AG09309 (cell line): ENCODE data around the gene AK9.

Experiments
- DNase-seq: peaks from one replicate; pipeline ENCODE4 v3.0.0-alpha.2; 2010; ENCODE audit warnings: low read depth
- H3K4me3 ChIP-seq: 2 replicates; pipeline ENCODE4 v1.5.1; 2011; ENCODE audit warnings: mild to moderate bottlenecking, low read depth, low read length, moderate library complexity; ENCODE audit not compliant: control insufficient read depth
- CTCF ChIP-seq: IDR thresholded peaks from 2 replicates; pipeline ENCODE4 v1.5.1; 2011; ENCODE audit warnings: mild to moderate bottlenecking, low read depth, low read length, inconsistent platforms; ENCODE audit not compliant: insufficient read depth, control insufficient read depth; ENCODE audit errors: missing control alignments

AK9 gene

DNA sequence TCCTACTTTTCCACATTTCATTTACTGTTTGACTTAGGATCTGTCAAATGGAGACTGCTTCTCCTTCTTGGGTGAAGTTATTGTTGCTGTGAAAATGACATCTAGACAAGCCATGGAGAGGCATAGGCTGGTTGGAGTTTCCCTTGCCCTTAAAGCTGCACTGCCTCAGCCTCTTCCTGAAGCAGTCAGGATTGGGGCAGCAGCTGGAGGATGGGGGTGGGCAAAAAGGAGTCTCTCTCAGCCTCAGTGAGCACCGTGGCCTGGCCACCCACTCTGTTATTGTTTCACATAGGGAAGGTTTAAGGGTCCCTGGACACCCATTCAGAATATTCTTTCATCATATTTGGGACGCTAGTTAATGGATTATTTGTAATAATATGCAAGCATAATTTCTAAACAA lies 200.3 kb downstream of the AK9 start:
- no peak for TF ChIP-seq CTCF
- DNase-seq, result no peak
- no peak overlapping the region for H3K4me3 ChIP-seq

DNA sequence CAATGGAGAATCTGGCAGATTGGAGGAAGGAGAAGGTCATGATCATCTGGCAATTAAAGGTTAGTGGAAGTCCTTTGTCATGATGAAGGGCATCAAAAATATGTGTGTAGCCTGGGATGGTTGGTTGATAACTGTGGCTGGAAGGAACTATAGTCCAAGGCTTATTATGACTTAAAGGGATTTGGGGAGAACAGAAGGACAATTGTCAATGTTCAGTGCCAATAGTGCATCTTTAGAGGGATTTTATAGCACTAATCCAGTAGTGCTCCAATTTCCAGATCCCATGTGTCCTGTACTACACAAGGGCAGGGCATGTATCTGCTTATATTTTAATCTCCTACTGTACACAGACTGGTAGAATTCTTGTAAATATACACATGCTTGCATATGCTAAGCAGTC lies 203.0 kb downstream of the AK9 start:
- no peak overlapping the region for H3K4me3 ChIP-seq
- no peak for TF ChIP-seq CTCF
- DNase-seq, result no peak

DNA sequence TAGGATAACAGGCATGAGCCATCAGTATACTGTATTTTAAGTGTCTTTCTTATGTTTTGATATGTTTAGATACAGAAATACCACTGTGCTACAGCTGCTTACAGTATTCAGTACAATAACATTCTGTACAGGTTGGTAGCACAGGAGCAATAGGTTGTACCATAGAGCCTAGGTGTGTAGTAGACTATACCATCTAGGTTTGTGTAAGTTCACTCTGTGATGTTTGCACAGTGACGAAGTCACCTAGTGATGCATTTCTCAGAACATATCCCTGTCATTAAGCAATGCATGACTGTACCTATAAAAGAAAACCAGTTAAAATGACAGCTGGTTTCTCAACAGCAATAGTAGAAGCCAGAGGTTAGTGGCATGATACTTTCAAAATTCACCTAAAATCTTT lies 204.9 kb downstream of the AK9 start:
- TF ChIP-seq CTCF, result no peak
- H3K4me3 ChIP-seq, result no peak overlapping the region
- no peak for DNase-seq

- no peak for DNase-seq
Measured at GRCh38 chr6:109485266-109485935, 205.6 kb downstream of the AK9 start.

GRCh38 chr6:109484122-109484521 lies 206.9 kb downstream of the AK9 start:
- no peak overlapping the region for H3K4me3 ChIP-seq

More at GRCh38 chr6:109485266-109485935, 205.6 kb downstream of the AK9 start:
- no peak overlapping the region for H3K4me3 ChIP-seq
- TF ChIP-seq CTCF, result no peak

GRCh38 chr6:109483735-109484057 lies 207.3 kb downstream of the AK9 start:
- no peak for DNase-seq
- H3K4me3 ChIP-seq, result peak overlapping the region; percentile 45
- TF ChIP-seq CTCF, result no peak

More at GRCh38 chr6:109484122-109484521, 206.9 kb downstream of the AK9 start:
- TF ChIP-seq CTCF, result no peak
- no peak for DNase-seq
